K562 (cell line): ENCODE results near the gene RTL1. TPM values are rescaled to one million over a fixed set of nuclear protein-coding genes. Genes with fewer than 3 reads are reported as not detected.
A peak's percentile ranks its signal among the peaks of the same experiment; 100 is the strongest.

Experiments
- ATAC-seq: fragments of 200-7000 bp; cut with Tn5 transposase; 3 replicates; pipeline ENCODE4 v1.9.1; 2020; ENCODE audit warnings: moderate library complexity
- BruUV-seq: library from RNA; stranded (reverse); fragments of 400-500 nt; replicated peaks from 2 replicates; lab custom pipeline; 2021; lab: Mats Ljungman, UMichigan
- CTCF ChIA-PET: fragments of 300-600 bp; formaldehyde crosslinking; extraction: SDS; loops from one replicate; lab custom pipeline; 2021; ENCODE audit warnings: low intra/inter-chr PET ratio; lab: Yijun Ruan, JAX
- POLR2A ChIA-PET: fragments of 300-600, 350-650 bp; sonication (Branson Sonifier 250); formaldehyde crosslinking; extraction: SDS; loops from one replicate; lab custom pipeline; 2021; ENCODE audit warnings: antibody characterized with exemption, inconsistent platforms; lab: Yijun Ruan, JAX
- DNase-seq, 4 experiments: peaks; one replicate each; pipeline versions ENCODE4 v3.0.0 to v3.0.0-alpha.2; 2011 to 2018; ENCODE audit warnings: low spot score in 3 of 4, mixed read lengths in 3 of 4; ENCODE audit errors: extremely low read depth in 1 of 4
- FAIRE-seq: peaks from 2 replicates; lab custom pipeline; 2011; peaks lifted over from hg19 to GRCh38; lab: Jason Lieb, UNC
- H2AFZ ChIP-seq: 2 replicates; pipeline ENCODE4 v1.6.0; 2011; ENCODE audit warnings: low read depth, low read length, control low read depth, inconsistent platforms
- H3K27ac ChIP-seq: fragments of 200-600 bp; 3 replicates; pipeline ENCODE4 v1.8.0; 2011; ENCODE audit warnings: low read depth, mild to moderate bottlenecking, control low read depth, inconsistent platforms, low read length, moderate library complexity, mixed read lengths; ENCODE audit errors: extremely low read depth
- H3K27me3 ChIP-seq, 2 experiments: fragments of 300-600 bp in 1 of 2; 2 replicates in 1 of 2; 3 replicates in 1 of 2; pipeline versions ENCODE4 v1.6.0 to v1.8.0; 2011; ENCODE audit warnings: inconsistent platforms in 2 of 2, low read length in 2 of 2, mild to moderate bottlenecking in 1 of 2, mixed read lengths in 1 of 2, moderate library complexity in 1 of 2; ENCODE audit not compliant: control insufficient read depth in 2 of 2, insufficient read depth in 2 of 2
- H3K36me3 ChIP-seq: fragments of 300-600 bp; 3 replicates; pipeline ENCODE4 v1.8.0; 2011; ENCODE audit warnings: mild to moderate bottlenecking, low read length, inconsistent platforms; ENCODE audit not compliant: control insufficient read depth, insufficient read depth
- H3K4me1 ChIP-seq, 2 experiments: fragments of 200-600 bp in 1 of 2; replicated peaks in 1 of 2; 2 replicates in 1 of 2; 3 replicates in 1 of 2; pipeline versions ENCODE4 v1.5.1 to v1.8.0; 2011; ENCODE audit warnings: inconsistent platforms in 2 of 2, low read length in 2 of 2, mild to moderate bottlenecking in 1 of 2, mixed read lengths in 1 of 2, moderate library complexity in 1 of 2; ENCODE audit not compliant: control insufficient read depth in 2 of 2, insufficient read depth in 2 of 2
- H3K4me2 ChIP-seq: 2 replicates; pipeline ENCODE4 v1.6.1; 2011; ENCODE audit warnings: low read length, control low read depth, inconsistent platforms, mixed read lengths; ENCODE audit not compliant: insufficient read depth
- H3K4me3 ChIP-seq: fragments of 200-600 bp; sonication (generic), shearing (Covaris generic); 2 replicates; pipeline ENCODE4 v1.5.1; 2016; ENCODE audit warnings: control low read depth, inconsistent platforms
- H3K79me2 ChIP-seq: fragments of 200-600 bp; 3 replicates; pipeline ENCODE4 v1.8.0; 2011; ENCODE audit warnings: low read length, inconsistent platforms; ENCODE audit not compliant: control insufficient read depth, insufficient read depth
- H3K9ac ChIP-seq, 2 experiments: 2 replicates each; pipeline versions ENCODE4 v1.6.0 to v1.6.1; 2011; ENCODE audit warnings: low read depth in 2 of 2, low read length in 2 of 2, control low read depth in 1 of 2, inconsistent platforms in 1 of 2, mild to moderate bottlenecking in 1 of 2, mixed read lengths in 1 of 2; ENCODE audit not compliant: insufficient read depth in 1 of 2
- H3K9me1 ChIP-seq: one replicate; pipeline ENCODE4 v1.6.0; 2011; ENCODE audit warnings: inconsistent platforms, mild to moderate bottlenecking, low read length, moderate library complexity; ENCODE audit not compliant: control insufficient read depth, insufficient read depth
- H3K9me3 ChIP-seq: replicated peaks from 2 replicates; pipeline ENCODE4 v1.5.1; 2011; ENCODE audit warnings: low read depth, low read length, inconsistent platforms; ENCODE audit not compliant: control insufficient read depth, insufficient read depth
- H4K20me1 ChIP-seq: replicated peaks from 2 replicates; pipeline ENCODE4 v1.6.1; 2011; ENCODE audit warnings: low read length, inconsistent platforms, mixed read lengths; ENCODE audit not compliant: control insufficient read depth, insufficient read depth
- CREB1 ChIP-seq, 2 experiments: sonication (generic) in 1 of 2; formaldehyde crosslinking in 1 of 2; IDR thresholded peaks; 2 replicates each; pipeline versions ENCODE4 v1.6.1 to v1.8.0; 2012 to 2022; ENCODE audit warnings: inconsistent platforms in 1 of 2, mild to moderate bottlenecking in 1 of 2, missing genetic modification reagents in 1 of 2, moderate library complexity in 1 of 2
- STAG1 ChIP-seq: sonication (generic); formaldehyde crosslinking; IDR thresholded peaks from 2 replicates; pipeline ENCODE4 v1.5.0; 2020; ENCODE audit warnings: missing genetic modification reagents, borderline replicate concordance
- ZBTB7A ChIP-seq: IDR thresholded peaks from 2 replicates; pipeline ENCODE4 v1.6.1; 2011; ENCODE audit warnings: low read depth, mild to moderate bottlenecking, low read length, moderate library complexity, borderline replicate concordance; ENCODE audit not compliant: control insufficient read depth
- WGBS: fragments of 100-300 bp; shearing (Covaris generic); methylation state at CpG from one replicate; pipeline ENCODE4 v1.1.6; 2016; ENCODE audit warnings: low coverage, mixed read lengths; ENCODE audit not compliant: insufficient coverage; ENCODE audit errors: missing lambda C conversion rate; 5-methylcytosine and 5-hydroxymethylcytosine counted together
- in situ Hi-C: fragments of 300-500 bp; cut with MboI; formaldehyde crosslinking; loops from 4 replicates; pipeline ENCODE4 v1.15.0; 2018; ENCODE audit warnings: inconsistent platforms, mixed read lengths
- intact Hi-C: fragments of 100-400 bp; cut with micrococcal nuclease; formaldehyde crosslinking; loops from 2 replicates; pipeline ENCODE4 v1.14.2; 2022
- polyA plus RNA-seq, 8 experiments: library from polyadenylated mRNA; depleted of rRNA in 4 of 8; stranded (reverse) in 5 of 8; unstranded in 3 of 8; fragments of >200 nt; fragmentation: Nextera tagmentation in 2 of 8; fragmentation: Illumina TruSeq in 1 of 8; extraction: Ambion mirVana in 2 of 8; extraction: Trizol in 1 of 8; gene quantifications; 2 replicates each; pipeline versions ENCODE4 v1.2.1 to v1.2.3, GENCODE V29; 2011 to 2014; ENCODE audit warnings: inconsistent platforms in 1 of 8, missing spikeins in 1 of 8
- total RNA-seq, 7 experiments: library from RNA; depleted of rRNA in 6 of 7; stranded (reverse); fragments of >200 nt in 6 of 7; fragmentation: Illumina TruSeq in 2 of 7; extraction: Trizol in 2 of 7; gene quantifications; 2 replicates each; pipeline versions ENCODE4 v1.2.1 to v1.2.3, GENCODE V29; 2011 to 2021; ENCODE audit warnings: low replicate concordance in 1 of 7
- TF ChIP-seq, protein P1 (sequence below): sonication (generic); formaldehyde crosslinking; IDR thresholded peaks from 2 replicates; pipeline ENCODE4 v1.8.1; 2023; ENCODE audit warnings: missing genetic modification reagents, mild to moderate bottlenecking, borderline replicate concordance
- TF ChIP-seq, protein P2 (sequence below), 2 experiments: fragments of 450-650 bp; formaldehyde crosslinking in 1 of 2; IDR thresholded peaks; 2 replicates each; pipeline versions ENCODE4 v1.4.0 to v1.6.1; 2014 to 2020; ENCODE audit warnings: mild to moderate bottlenecking in 2 of 2, borderline replicate concordance in 1 of 2, low read depth in 1 of 2
- TF ChIP-seq, protein P3 (sequence below): fragments of 450-650 bp; formaldehyde crosslinking; IDR thresholded peaks from 2 replicates; pipeline ENCODE4 v1.4.0; 2022; ENCODE audit warnings: mild to moderate bottlenecking, moderate library complexity

The RTL1 gene
- total and polyA plus RNA-seq, 9 of the 15 experiments (the other 6 are each of a cell fraction or from before 2014, with no cell fraction given), result not detected

DNA sequence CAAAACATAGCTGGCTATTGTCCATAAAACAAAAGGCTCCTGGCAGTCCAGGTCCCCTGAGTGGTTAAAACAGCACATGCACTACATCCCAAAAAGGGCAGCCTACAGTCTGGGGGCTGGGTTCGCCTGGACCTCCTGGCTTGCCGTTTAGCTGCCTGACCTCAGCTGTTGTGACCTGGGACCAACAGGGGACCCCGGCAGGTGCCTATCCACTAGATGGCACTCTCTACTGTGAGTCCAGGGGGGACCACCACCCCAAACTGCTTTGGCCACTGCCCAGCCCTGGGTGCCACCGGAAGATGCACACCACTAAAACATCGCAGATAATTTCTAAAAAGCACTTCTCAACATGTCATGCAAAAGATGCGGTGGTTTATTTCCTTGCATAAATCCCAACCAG is 2.9 kb upstream of the RTL1 start:
- no peak overlapping the region for H2AFZ ChIP-seq
- no peak overlapping the region for H3K27ac ChIP-seq
- DNase-seq (peak in 3 of 4 experiments; percentile 12 to 40 (median 17)), FAIRE-seq (no peak), ATAC-seq (peak; percentile 40; the same call in 1 of the 3 replicates)
- no peak overlapping the region for H3K4me3 ChIP-seq
- BruUV-seq, result no TSS peak
- 28% methylated on average over 6 of the region's 6 CpGs for WGBS
- no peak overlapping the region for H3K9ac ChIP-seq
- H3K9me1 ChIP-seq, result no peaks in the 10 kb centered on the region
- H4K20me1 ChIP-seq, result no peaks in the 10 kb centered on the region
- CTCF ChIA-PET, result interaction anchor here (0.6 kb wide), 1 partner anchor 142 kb away, joined by 3 read pairs; no protein-coding TSS in a partner anchor
- H3K27me3 ChIP-seq, result peaks cover 0 to 24% of the 10 kb centered on the region in 2 experiments; a peak in 3 of 5 replicates
- H3K36me3 ChIP-seq, result no peaks in the 10 kb centered on the region
- intact Hi-C loops (loop anchor here (10.0 kb wide), 1 partner anchor 178 kb away; no protein-coding TSS in a partner anchor), in situ Hi-C loops (loop anchor here (25.0 kb wide), 1 partner anchor 731 kb away; no protein-coding TSS in a partner anchor)
- H3K9me3 ChIP-seq, result no peaks in the 10 kb centered on the region
- POLR2A ChIA-PET, result no interaction called here
- H3K4me2 ChIP-seq, result no peak overlapping the region
- H3K4me1 ChIP-seq, result peaks cover 0 to 22% of the 10 kb centered on the region in 2 experiments; a peak in 3 of 5 replicates
- H3K79me2 ChIP-seq, result no peaks in the 10 kb centered on the region
- TF ChIP-seq CREB1 (IDR thresholded peaks at IDR 0.05) (no peak), CREB1 (CRISPR knock-in tag; IDR thresholded peaks at IDR 0.05) (no peak), ZBTB7A (peak; percentile 32; the same call in 1 of the 2 replicates), STAG1 (CRISPR knock-in tag) (peak; percentile 38; the same call in 1 of the 2 replicates)
- TF ChIP-seq, protein P1, sequence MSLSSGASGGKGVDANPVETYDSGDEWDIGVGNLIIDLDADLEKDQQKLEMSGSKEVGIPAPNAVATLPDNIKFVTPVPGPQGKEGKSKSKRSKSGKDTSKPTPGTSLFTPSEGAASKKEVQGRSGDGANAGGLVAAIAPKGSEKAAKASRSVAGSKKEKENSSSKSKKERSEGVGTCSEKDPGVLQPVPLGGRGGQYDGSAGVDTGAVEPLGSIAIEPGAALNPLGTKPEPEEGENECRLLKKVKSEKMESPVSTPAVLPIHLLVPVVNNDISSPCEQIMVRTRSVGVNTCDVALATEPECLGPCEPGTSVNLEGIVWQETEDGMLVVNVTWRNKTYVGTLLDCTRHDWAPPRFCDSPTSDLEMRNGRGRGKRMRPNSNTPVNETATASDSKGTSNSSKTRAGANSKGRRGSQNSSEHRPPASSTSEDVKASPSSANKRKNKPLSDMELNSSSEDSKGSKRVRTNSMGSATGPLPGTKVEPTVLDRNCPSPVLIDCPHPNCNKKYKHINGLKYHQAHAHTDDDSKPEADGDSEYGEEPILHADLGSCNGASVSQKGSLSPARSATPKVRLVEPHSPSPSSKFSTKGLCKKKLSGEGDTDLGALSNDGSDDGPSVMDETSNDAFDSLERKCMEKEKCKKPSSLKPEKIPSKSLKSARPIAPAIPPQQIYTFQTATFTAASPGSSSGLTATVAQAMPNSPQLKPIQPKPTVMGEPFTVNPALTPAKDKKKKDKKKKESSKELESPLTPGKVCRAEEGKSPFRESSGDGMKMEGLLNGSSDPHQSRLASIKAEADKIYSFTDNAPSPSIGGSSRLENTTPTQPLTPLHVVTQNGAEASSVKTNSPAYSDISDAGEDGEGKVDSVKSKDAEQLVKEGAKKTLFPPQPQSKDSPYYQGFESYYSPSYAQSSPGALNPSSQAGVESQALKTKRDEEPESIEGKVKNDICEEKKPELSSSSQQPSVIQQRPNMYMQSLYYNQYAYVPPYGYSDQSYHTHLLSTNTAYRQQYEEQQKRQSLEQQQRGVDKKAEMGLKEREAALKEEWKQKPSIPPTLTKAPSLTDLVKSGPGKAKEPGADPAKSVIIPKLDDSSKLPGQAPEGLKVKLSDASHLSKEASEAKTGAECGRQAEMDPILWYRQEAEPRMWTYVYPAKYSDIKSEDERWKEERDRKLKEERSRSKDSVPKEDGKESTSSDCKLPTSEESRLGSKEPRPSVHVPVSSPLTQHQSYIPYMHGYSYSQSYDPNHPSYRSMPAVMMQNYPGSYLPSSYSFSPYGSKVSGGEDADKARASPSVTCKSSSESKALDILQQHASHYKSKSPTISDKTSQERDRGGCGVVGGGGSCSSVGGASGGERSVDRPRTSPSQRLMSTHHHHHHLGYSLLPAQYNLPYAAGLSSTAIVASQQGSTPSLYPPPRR (CRISPR knock-in tag), result no peak
- TF ChIP-seq, protein P2, sequence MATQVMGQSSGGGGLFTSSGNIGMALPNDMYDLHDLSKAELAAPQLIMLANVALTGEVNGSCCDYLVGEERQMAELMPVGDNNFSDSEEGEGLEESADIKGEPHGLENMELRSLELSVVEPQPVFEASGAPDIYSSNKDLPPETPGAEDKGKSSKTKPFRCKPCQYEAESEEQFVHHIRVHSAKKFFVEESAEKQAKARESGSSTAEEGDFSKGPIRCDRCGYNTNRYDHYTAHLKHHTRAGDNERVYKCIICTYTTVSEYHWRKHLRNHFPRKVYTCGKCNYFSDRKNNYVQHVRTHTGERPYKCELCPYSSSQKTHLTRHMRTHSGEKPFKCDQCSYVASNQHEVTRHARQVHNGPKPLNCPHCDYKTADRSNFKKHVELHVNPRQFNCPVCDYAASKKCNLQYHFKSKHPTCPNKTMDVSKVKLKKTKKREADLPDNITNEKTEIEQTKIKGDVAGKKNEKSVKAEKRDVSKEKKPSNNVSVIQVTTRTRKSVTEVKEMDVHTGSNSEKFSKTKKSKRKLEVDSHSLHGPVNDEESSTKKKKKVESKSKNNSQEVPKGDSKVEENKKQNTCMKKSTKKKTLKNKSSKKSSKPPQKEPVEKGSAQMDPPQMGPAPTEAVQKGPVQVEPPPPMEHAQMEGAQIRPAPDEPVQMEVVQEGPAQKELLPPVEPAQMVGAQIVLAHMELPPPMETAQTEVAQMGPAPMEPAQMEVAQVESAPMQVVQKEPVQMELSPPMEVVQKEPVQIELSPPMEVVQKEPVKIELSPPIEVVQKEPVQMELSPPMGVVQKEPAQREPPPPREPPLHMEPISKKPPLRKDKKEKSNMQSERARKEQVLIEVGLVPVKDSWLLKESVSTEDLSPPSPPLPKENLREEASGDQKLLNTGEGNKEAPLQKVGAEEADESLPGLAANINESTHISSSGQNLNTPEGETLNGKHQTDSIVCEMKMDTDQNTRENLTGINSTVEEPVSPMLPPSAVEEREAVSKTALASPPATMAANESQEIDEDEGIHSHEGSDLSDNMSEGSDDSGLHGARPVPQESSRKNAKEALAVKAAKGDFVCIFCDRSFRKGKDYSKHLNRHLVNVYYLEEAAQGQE (IDR thresholded peaks at IDR 0.05; ENCODE audit: borderline replicate concordance), result peak; percentile 36; the same call in 1 of the 2 replicates
- TF ChIP-seq, protein P2 (CRISPR knock-in tag; IDR thresholded peaks at IDR 0.05; ENCODE audit: low read depth), result no peak
- TF ChIP-seq, protein P3, sequence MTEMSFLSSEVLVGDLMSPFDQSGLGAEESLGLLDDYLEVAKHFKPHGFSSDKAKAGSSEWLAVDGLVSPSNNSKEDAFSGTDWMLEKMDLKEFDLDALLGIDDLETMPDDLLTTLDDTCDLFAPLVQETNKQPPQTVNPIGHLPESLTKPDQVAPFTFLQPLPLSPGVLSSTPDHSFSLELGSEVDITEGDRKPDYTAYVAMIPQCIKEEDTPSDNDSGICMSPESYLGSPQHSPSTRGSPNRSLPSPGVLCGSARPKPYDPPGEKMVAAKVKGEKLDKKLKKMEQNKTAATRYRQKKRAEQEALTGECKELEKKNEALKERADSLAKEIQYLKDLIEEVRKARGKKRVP, result no peak
